Psoas muscle (tissue), 8 donors: ENCODE results near the gene ADRA2C. TPM values are rescaled to one million over a fixed set of nuclear protein-coding genes. Genes with fewer than 3 reads are reported as not detected.
A peak's percentile ranks its signal among the peaks of the same experiment; 100 is the strongest.

Experiments used
- ATAC-seq, 4 donors: fragments of 200-7000 bp; cut with Tn5 transposase; one replicate each; pipeline ENCODE4 v1.9.1; 2020; ENCODE audit warnings: moderate library complexity in 3 of 4, mild to moderate bottlenecking in 2 of 4
- DNase-seq, 2 donors: peaks; one replicate each; pipeline ENCODE4 v3.0.0-alpha.2; 2020
- H3K27ac ChIP-seq: fragments of 200-600 bp; one replicate; pipeline ENCODE4 v1.8.0; 2022
- H3K27me3 ChIP-seq, 3 donors: fragments of 200-600 bp in 1 of 3; one replicate each; pipeline versions ENCODE4 v1.6.1 to v1.8.0; 2013 to 2022; ENCODE audit warnings: low read length in 2 of 3, mild to moderate bottlenecking in 2 of 3, moderate library complexity in 1 of 3; ENCODE audit not compliant: insufficient read depth in 3 of 3
- H3K36me3 ChIP-seq, 2 donors: fragments of 200-600 bp in 1 of 2; one replicate each; pipeline versions ENCODE4 v1.6.1 to v1.8.0; 2013 to 2022; ENCODE audit warnings: low read depth in 1 of 2, mild to moderate bottlenecking in 1 of 2, moderate library complexity in 1 of 2; ENCODE audit not compliant: insufficient read depth in 1 of 2
- H3K4me1 ChIP-seq: fragments of 200-600 bp; one replicate; pipeline ENCODE4 v1.8.0; 2022
- H3K4me3 ChIP-seq: fragments of 200-600 bp; one replicate; pipeline ENCODE4 v1.8.0; 2022; ENCODE audit warnings: mild to moderate bottlenecking
- H3K9me3 ChIP-seq: fragments of 200-600 bp; one replicate; pipeline ENCODE4 v1.8.0; 2022
- CTCF ChIP-seq: fragments of 200-600 bp; IDR thresholded peaks from one replicate; pipeline ENCODE4 v1.8.0; 2022; ENCODE audit warnings: antibody characterized with exemption
- WGBS, 3 donors: extraction: QIAGEN DNeasy Blood & Tissue Kit; methylation state at CpG; one replicate each; pipeline versions ENCODE4 v1.1.6 to v1.1.7; 2013; 5-methylcytosine and 5-hydroxymethylcytosine counted together
- intact Hi-C, 2 donors: fragments of 100-400 bp; cut with DNase I; formaldehyde crosslinking; loops; one replicate each; pipeline versions ENCODE4 v1.11.0 to v1.14.2; 2022
- polyA plus RNA-seq, 3 donors: library from polyadenylated mRNA; stranded (reverse); fragments of 200-250 nt; gene quantifications; one replicate each; pipeline ENCODE4 v1.2.3, GENCODE V29; 2013
- total RNA-seq, 4 donors: library from RNA; stranded (reverse); fragmentation: NEBNext Ultra II Directional in 2 of 4; extraction: Animal tissue kit (Norgen Biotek cat#: 25700) in 2 of 4; gene quantifications; one replicate each; pipeline versions ENCODE4 v1.2.1 to v1.2.4, GENCODE V29; 2021 to 2023
- donor health status: healthy with polysubstance abuse.
- donor health status: DM: no; HTN: no; CAD: no; lungs with moderate emphysema.
- donor health status: Bipolar disorder and iron deficiency.
- donor health status: healthy.
- donor health status: DM: yes; HTN: yes; CAD: no.
- donor health status: DM: no; HTN: no; CAD: no.
- donor health status: DM: no; HTN: no; CAD: no.
- donor health status: DM: yes; HTN: yes; CAD: no.

The ADRA2C gene
- total and polyA plus RNA-seq, 7 donors, result 1.8 to 5.0 (median 3.8) TPM

- Histone ChIP-seq H3K27ac (no peak overlapping the region), H3K9me3 (peaks cover 4% of the 10 kb centered on the region), H3K36me3 (no peaks in the 10 kb centered on the region), H3K4me1 (no peaks in the 10 kb centered on the region), H3K4me3 (no peak overlapping the region), H3K27me3 (peaks cover 0 to 8% (median 5%) of the 10 kb centered on the region in 3 donors)
- intact Hi-C loops, result no loop called here
- ATAC-seq, result no peak
- peak in 1 of 2 donors; percentile 20 for DNase-seq
- 58 to 63% (median 62%) methylated on average over 8 of the region's 8 CpGs for WGBS, 3 donors
- TF ChIP-seq CTCF, result no peak
Measured at GRCh38 chr4:3816256-3816825, 50.2 kb downstream of the ADRA2C start.

GRCh38 chr4:3816983-3817960 lies 51.1 kb downstream of the ADRA2C start:
- Histone ChIP-seq H3K27me3 (peaks cover 0 to 10% (median 5%) of the 10 kb centered on the region in 3 donors), H3K36me3 (no peaks in the 10 kb centered on the region), H3K27ac (no peak overlapping the region), H3K4me3 (no peak overlapping the region), H3K4me1 (no peaks in the 10 kb centered on the region), H3K9me3 (peaks cover 4% of the 10 kb centered on the region)
- TF ChIP-seq CTCF, result no peak
- WGBS, 3 donors, result 89 to 91% (median 91%) methylated on average over 12 of the region's 12 CpGs
- ATAC-seq (no peak), DNase-seq (peak in 1 of 2 donors; percentile 24)
- intact Hi-C loops, result no loop called here

Other genes starting within 250 kb of the ADRA2C start
- gene LRPAP1, start 234.0 kb upstream of the ADRA2C start, total RNA-seq, result 100 to 1,000 TPM in 2 of 4 donors, 10 to 100 TPM in 2; 73.7 to 123 (median 91.4) TPM
- gene LRPAP1, start 234.0 kb upstream of the ADRA2C start, polyA plus RNA-seq, result 100 to 1,000 TPM; 103 to 122 (median 111) TPM